Renal cortex interstitium (tissue), 11 donors: ENCODE measurements around the gene CYB561. TPM values are rescaled to one million over a fixed set of nuclear protein-coding genes. Genes with fewer than 3 reads are reported as not detected.

ENCODE experiments used
- DNase-seq, 11 donors: peaks; one replicate each; pipeline ENCODE4 v3.0.0-alpha.2; 2013; ENCODE audit warnings: low read depth in 9 of 11, low spot score in 4 of 11; ENCODE audit errors: extremely low read depth in 1 of 11
- polyA plus RNA-seq, 3 donors: library from polyadenylated mRNA; unstranded; fragments of 120-200 nt; gene quantifications; one replicate each; pipeline ENCODE4 v1.2.1, GENCODE V29; 2013; ENCODE audit not compliant: insufficient read length in 3 of 3

CYB561 gene
- polyA plus RNA-seq, 3 donors: 22.5 to 34.5 (median 26.4) TPM

DNA sequence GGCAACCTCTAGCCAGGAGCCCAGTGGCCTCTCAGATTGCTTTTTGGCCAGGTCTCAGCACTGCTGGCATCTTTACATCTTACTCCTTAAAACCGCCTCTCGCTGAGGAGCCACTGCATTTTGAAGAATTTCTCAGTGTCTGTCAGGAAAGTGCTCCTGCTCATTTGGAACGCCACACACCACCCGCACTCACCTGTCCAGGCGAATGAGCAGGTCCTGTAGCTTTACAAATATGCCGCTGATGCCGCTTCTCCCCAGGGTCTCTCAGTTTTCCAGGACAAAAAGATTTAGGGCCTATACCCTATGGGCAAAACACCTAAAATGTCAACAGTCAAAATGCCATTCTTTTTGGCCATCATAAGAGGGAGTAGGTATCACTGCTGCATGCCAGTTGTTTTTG, 22.1 kb downstream of the CYB561 start:
- no peak for DNase-seq

DNA sequence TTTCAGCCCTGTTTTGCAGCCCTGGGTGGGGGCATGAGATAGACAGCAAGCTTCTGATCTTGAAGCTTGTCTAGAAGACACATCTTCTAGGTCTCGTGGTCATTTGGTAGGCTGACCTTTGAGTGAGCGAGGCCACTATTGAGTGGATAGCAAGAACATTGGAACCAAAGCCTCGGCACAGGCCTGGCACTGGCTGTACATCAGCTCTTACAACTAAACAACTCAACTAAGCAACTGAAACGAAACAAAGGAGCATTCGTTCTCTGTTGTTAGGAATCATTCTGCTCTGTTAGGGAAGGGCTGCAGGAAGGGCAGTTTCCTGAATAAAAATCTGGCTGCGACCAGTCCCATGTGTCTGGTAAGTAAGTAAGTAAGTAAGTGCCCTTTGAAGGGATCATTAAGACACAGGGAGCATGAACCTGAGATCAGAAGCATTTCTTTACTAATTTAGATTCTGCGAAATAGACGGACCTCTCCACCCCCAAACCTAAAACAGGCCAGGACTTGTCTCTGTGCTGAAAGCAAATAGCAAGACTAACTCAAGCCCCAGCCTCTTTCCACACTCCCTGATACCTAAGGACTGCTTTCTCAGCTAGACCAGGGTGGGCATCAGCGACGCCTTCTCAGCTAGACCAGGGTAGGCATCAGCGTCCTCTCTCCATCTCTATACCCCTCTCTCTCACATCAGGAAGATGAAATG, 22.7 kb downstream of the CYB561 start:
- DNase-seq: no peak

DNA sequence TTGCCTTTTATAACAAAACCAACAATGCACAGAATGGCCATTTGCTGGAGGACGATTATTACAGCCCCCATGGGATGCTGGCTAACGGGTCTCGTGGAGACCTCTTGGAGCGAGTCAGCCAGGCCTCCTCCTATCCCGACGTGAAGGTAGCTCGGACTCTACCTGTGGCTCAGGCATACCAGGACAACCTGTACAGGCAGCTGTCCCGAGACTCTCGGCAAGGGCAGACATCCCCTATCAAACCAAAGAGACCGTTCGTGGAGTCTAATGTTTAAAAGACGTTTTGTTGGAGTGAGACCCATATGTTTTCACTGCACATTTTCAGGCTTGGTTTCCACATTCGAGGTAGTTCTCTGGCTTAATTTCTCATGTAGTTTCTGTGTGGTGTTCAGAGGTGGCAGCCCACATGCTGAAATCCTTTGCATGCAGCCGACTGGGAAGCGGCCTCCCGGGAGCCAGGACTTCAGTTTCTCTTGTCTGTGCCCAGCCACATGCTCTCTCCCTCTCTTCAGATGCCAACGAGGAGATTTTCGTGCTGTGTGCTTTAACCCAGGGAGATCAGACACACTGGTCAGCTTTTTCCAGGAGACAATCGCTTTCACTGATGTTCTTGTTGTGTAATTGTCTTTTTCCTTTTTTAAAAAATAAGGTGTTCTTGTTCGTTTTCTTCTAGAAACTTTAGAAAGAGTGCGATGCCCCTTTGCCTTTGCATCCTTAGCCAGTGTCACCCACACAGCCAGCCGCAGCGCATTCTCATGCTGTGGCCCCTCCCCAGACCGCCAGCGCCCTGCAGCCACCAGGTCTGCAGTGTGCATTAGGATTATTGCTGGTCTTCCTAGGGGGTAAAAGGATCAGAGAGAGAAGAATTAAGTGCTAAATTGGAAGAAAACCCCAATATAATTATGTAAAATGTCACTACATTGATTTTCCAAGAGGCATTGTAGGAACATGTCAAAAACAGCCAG, 24.1 kb downstream of the CYB561 start:
- no peak for DNase-seq

DNA sequence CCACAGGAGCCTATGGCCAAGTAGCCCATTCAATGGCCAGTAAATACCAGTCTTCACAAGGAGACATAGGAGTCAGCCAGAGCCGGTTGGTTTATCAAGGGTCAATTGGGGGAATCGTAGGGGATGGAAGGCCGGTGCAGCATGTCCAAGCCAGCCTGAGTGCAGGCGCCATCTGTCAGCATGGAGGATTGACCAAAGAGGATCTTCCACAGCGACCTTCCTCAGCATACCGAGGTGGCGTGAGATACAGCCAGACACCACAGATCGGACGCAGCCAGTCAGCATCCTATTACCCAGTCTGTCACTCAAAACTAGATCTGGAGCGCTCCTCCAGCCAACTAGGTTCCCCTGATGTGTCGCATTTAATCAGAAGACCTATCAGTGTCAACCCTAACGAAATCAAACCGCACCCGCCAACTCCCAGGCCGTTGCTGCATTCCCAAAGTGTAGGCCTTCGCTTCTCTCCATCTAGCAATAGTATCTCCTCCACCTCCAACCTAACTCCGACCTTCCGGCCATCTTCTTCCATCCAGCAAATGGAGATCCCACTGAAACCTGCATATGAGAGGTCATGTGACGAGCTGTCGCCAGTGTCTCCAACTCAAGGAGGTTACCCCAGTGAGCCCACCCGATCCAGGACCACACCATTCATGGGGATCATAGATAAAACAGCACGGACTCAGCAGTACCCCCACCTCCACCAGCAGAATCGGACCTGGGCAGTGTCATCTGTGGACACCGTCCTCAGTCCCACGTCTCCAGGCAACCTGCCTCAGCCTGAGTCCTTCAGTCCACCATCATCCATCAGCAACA, 25.0 kb downstream of the CYB561 start:
- no peak for DNase-seq

DNA sequence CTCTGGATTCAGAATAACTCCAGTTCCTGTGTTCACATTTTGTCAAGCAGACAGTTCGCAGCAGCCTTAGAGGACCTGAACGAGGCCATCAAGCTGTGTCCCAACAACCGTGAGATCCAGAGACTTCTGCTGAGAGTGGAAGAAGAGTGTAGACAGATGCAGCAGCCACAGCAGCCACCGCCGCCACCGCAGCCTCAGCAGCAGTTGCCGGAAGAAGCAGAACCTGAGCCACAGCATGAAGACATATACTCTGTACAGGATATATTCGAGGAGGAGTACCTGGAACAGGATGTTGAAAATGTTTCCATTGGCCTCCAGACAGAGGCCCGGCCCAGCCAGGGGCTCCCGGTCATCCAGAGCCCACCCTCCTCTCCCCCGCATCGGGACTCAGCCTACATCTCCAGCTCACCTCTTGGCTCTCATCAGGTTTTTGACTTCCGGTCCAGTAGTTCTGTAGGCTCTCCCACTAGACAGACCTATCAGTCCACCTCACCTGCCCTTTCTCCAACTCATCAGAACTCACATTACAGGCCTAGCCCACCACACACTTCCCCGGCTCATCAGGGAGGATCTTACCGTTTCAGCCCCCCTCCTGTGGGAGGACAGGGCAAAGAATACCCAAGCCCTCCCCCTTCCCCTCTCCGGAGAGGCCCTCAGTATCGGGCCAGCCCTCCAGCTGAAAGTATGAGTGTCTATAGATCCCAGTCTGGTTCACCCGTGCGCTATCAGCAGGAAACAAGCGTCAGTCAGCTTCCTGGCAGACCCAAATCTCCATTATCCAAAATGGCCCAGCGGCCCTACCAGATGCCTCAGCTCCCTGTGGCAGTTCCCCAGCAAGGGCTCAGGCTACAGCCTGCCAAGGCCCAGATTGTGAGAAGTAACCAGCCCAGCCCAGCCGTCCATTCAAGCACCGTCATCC, 25.9 kb downstream of the CYB561 start:
- no peak for DNase-seq

DNA sequence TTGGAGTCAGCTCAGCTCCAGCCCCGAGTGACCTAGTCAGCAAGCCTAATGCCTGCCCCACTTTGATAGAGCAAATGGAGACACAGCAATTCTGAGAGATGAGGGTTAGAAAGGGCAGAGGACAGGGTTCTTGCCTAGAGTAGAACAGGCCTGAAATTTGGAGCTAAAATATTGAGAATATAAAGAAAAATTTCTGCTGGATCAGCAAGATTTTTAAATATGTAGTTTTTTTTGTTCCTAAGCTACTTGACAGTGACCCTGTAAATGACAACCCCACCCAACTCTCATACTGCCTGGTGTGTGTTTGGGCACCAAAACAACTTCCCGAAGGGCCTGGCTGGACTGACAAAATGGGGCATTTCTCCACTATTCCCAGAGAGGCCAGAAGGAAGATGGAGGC, 26.7 kb downstream of the CYB561 start:
- no peak for DNase-seq

DNA sequence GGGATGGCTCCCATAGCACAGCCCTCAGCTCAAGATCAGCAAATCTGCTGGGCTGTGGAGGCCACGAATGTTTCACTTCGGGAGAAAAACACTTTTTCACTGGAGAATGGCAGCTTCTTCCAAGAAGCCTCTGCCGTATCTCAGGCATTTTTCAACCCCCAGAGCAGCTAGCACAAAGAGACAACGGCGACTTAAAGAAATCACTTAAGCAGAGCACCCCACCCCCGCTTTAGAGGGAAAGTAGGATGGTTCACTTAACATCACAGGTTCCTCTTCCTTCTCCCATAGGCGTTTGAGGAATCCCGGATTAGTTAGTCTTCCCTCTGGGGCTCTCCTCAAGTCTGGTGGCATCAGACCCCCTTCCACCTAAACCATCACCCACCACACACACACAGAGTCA, 27.6 kb downstream of the CYB561 start:
- no peak for DNase-seq

DNA sequence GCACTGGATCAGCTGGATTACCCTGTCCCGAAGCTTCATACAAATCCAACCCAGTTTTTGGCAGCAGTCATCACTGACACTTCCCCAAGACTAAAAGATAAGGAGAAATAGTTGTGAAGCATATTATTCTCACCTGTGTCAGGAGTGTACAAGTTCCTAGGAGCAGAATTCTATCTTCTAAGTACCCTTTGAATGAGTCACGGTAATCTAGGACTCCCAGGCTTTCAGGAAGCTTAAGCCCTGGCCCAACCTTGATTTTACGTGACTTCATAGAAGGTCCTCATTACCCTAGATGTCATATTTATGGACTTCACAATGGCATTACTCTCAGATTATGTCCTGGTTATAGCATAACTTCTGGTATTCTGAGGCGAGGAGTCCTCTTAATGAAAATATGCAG, 31.9 kb downstream of the CYB561 start:
- DNase-seq: no peak

DNA sequence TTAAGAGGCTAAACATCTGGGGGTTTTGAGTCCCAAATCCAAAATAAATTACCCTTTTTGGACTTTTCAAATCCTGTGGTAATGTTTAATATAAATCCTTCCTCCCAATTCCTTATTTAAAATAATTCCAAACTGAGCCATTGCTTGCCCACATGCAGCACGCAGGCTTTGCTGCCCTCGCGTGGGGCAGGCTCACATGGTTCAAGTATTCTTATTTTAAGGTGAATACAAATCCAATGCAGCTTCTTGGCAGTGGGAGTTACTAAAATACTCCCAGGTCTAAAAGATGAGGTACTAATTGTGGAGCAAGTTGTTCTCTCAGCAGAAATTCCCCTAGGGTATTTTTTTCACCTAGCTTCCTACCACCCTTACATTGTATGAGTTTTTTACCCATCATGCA, 33.0 kb downstream of the CYB561 start:
- DNase-seq: no peak

DNA sequence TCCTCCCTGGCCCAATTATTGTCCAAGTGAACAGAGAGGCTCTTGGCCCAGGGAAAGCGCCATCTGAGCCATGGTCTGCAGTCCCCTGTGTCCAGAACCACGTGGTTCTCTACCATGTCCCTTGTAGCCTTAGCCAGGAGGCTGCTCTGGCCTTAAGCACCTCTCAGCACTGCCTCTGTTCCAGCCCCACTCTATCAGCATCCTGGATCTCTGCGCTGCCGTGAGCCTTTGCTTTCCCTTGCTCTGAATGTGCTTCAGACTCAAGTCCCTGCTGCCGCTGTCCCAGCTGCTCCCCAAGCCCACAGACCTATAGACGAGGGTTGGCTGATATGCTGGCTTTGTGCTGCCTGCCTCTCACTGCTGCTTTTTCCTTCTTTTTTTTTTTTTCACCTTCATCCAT, 33.9 kb downstream of the CYB561 start:
- DNase-seq: no peak

DNA sequence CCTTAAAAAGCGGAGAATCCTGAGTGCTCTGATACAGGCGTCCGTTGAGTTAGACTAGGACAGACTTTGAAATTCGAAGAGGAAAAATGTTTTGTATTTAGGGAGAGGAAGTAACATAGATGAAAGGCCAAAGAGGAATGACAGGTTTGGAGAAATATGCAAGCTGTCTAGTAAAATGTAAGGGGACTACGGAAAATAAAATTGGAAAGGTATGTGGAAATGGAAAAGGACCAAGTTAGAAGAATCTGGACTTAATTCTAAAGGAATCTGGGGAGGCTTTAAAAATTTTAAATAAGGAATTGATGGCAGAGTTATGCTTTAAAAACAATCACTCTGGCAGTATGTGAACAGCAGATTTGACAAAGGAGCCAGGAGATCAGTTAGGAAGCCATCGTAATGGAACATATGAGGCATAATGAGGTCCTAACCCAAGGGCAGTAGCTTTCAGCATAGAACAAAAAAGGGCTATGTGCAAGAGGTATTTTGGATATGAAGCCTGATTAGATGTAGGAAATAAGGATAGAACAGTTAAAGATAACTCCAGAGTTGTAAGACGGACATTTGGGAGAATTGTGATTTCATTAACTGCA, 38.3 kb downstream of the CYB561 start:
- no peak for DNase-seq

DNA sequence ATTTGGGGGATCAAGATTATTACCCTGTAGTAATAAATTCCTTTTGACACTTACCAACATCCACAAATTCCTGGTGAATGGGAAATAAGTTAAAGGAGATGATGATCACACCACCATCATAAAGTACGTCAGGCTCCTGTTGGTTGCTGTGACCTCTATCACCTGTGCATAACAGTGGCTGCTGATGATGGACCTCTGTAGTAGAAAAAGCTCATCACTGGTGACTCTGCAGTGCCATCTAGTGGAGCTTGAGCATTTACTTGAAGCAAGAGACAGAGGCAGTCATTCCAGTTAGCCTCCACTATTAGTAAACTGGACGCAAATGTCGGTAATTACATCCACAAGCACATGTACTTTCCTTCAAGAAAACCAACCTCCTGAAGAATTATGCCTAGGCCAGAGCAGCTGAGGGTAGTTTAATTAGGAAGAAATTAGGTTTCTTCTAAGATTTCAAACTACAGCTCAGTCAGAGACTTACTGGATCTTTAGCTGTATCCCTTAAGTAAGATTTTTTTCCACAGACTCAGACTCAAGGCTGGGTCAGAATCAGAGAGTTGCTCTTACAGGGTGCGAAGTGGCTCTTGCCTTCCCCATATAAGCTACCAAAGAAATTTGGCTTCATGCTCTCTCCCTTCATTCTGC, 39.3 kb downstream of the CYB561 start:
- peak; percentile 75 to 91 (median 83) for DNase-seq

DNA sequence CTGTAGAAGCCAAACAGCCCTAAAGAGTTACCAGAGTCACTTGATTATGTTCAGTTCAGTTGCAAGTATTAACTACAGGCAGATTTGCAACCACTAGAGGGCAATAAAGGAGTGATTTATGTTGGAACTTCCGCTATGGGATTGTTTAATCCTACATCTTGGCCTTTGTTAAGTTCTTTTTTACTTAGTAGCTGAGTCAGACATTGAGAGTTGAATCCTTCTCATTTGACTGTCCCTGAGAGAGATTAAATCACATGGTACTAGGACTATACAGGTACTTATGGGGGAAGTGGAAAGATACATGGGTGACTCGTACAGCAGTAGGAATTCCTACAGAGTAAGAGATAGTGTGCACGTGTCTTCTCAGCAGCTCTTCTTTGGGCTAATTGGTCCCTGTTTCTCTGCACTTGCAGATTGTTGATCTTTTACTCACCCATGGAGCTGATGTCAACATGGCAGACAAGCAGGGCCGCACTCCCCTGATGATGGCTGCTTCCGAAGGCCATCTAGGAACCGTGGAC, 40.3 kb downstream of the CYB561 start:
- peak in 10 of 11 donors; percentile 57 to 75 (median 66) for DNase-seq

DNA sequence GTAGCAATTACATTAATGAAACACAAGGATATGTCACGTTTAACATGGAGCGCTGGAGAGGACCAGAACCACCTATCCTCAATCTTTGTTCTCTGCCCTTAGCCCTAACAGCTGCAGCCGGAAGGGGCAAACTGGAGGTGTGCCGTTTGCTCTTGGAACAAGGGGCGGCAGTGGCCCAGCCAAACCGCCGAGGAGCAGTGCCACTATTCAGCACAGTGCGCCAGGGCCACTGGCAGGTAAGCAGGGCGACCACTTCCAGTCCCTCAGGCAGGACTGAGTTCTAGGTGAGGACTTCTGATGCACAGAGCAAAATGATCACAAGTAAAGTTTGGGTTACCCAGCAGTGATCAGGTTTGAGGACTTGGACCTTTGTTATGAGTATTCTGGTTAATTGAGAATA, 41.1 kb downstream of the CYB561 start:
- DNase-seq: no peak

DNA sequence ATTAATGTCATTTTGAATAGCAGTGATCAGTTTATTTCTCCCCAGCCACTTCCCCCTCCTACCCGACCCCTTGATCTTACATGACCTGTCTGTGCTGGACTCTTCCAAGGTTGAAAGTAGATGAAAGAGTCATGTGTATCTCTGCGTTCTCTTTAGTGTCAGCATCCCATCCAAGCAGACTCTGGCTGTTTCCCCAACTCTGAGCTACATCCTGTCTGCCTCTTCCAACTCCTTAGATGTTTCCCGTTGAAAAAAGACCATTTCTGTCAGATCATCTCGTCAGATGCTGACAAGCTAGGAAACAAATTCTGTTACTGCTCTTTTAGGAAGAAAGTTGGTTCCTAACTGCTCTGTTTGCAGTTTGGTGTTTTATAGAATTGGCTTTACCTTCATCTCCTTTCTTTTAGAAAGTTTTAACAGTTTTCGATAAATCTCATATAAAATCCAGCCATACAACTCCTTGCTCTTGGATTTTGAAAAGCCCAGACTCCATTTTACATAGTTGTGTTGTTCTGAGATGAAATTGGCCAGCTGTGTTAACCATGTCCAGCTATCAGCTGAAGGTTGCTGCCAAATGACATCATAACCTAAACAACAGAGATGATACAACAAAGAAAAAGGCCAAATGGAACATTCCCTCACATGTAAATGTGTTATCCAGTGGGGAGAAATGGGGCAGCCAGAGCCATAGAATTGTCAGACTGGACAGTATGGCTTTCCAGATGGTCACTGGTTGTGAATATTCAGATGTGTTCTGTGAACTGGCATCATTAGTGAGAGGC, 43.5 kb downstream of the CYB561 start:
- DNase-seq: no peak

DNA sequence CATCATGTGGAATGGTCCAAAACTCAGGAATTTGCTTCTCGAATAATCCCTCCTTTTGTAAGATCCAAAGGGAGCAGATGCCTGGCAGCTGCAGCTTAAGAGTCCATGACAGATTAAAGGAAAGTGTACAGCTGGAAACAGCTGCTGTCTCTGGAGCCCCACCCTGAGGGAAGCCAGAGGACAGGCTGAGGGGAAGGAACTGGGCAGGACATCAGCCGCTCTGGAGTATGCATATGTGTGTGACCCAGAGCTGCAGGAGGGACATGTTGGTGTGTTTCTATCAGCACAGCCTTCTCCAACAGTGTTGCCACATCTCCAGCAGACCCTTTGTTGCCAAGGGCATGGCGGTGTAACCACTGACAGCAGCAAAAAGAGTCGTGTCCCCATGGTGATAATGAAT, 46.2 kb downstream of the CYB561 start:
- peak; percentile 58 to 91 (median 70) for DNase-seq

DNA sequence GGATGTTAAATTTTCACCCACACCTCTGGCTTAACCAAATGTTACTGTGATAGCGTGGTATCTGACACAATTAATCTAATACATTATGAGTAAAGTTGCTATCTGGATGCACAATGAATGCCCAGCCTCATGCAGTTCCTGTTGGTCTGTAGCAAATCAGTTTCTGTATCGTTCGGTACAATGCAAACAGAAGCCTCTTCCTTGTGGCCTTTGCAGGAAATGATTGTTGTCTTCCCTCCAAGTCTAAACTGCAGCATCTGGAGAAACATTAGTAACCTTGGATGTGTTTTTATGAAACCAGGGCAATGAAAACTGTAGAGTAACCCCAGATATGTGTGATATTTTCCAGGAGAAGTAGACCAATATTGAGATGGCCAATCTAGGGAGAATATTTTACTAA, 46.8 kb downstream of the CYB561 start:
- no peak for DNase-seq
